NCI-H226 (cell line): ENCODE results near the gene CBLN3.

Experiments used
- DNase-seq: peaks from one replicate; pipeline ENCODE4 v3.0.0-alpha.2; 2015

Gene CBLN3

GRCh38 chr14:24438223-24439097 is 9.0 kb upstream of the CBLN3 start:
- DNase-seq = no peak

DNA sequence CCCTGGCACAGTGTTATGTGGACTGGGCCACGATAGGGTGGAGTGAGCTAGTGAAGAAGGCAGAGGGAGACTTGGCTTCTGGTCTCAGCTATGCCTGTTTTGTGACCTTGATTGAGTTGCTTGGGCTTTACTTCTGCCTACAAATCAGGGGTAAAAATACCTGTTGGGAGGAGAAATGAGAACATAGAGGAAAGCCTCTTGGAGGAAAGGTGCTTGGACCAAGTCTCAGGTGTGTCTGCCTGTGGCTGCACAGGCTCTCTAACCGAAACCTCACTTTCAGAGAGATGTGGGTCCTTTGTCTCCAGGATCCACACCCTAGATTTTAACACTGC is 8.2 kb upstream of the CBLN3 start:
- DNase-seq = no peak

DNA sequence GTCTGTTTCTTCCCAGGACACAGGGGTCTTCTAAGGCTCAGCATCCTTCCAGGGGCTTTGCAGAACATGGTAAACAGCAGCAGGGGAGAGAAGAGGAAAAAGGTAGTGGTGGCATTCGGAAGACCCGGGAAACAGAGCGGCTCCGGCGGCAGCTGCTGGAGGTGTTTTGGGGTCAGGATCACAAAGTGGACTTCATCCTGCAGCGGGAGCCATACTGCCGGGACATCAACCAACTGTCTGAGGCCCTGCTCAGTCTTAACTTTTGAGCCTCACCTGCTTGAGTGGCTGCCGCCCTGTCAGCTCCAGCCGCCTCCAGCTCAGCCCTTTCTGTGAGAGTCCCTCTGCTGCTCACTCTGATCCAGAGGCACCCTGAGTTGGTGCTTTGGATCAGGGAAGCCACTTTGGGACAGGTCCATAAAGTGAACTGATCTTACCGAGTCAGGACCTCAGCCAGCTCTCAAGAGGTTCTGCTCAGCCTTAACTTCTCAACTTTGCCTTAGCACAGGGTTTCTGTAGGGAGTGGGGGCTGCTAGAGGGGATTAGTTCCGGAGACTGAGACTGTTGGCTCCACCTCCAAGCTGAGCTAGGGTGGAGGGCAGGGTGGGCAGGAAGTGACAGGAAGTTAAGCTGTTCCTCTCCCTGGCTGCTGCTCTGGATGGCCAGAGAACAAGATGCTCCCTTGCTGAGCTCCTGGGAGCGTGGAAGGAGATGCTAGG is 7.7 kb upstream of the CBLN3 start:
- no peak for DNase-seq

DNA sequence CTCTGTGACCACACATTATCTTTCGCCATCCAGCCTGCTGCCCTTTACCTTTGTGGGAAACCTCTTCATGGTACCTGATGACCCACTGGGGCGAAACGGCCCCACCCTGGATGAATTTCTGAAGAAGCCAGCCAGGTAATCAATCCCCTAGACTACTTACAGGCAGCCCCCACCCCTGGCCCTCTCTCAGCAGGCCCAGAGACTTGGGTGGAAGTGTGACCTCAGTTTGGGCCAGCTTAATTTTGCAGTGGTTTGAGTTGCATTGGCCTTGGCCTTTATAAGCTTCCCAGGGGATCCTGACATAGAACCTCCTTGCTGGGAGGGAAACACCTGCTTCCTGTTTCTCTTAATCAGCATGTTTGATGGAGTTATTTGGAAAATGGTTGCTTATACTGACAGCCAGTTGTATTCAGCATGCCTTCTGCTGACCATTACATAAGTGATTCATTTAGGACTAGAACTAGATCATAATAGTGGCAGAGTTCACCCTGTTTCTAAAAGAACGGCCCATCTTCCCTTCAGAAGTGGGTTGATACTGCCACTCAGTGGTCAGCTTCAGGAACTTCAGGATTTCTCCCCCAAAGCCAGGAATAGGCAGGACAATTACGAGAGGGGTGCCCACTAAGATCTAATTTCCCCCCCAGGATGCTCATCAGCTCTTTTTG is 7.0 kb upstream of the CBLN3 start:
- peak; percentile 31 for DNase-seq

DNA sequence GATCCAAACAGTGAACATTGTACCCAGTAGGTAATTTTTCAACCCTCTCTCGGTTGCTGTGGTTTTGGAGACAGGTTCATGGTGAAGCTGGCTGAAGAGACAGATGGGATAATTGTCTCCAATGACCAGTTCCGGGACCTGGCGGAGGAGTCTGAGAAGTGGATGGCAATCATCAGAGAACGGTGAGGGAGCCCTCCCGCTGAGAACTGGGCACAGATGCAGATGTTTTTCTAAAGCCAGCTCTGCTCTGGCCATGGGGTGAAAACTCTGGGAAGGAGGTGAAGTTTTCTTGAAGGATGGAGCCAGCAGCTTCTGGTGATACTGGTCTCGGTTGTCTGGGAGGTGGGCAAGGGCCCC is 6.5 kb upstream of the CBLN3 start:
- DNase-seq = no peak

DNA sequence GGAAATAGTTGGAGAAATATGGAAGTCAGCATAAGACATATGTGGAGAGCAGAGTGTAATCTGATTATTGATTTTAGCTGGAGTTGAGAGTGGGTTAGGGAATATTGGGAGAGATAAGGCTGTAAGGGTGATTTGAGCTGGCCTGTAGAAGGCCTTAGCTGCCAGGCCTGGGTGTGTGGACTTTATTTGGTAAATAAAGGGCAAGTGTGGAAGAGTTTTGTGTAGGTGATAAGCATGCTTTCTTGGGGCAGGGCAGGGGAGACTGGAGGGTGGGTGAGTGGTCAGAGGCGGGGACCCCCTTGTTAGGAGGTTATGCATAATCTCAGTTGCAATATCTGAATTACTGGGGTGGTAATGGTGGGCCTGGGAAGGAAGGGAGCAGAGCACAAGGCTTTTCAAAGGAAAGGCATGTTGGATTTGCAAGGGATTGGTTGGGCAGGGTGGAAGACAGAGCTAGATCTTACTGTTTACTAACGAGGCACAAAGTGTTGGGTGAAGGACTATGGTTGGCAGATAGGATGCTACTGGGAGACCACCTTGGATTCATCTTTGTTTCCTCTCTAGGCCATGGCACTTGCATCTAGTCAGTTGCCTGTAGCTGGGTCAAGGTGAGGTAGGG is 5.8 kb upstream of the CBLN3 start:
- DNase-seq = no peak

GRCh38 chr14:24434676-24435075 is 5.2 kb upstream of the CBLN3 start:
- DNase-seq = no peak

- no peak for DNase-seq
Measured at GRCh38 chr14:24434036-24434435, 4.6 kb upstream of the CBLN3 start.

- DNase-seq = no peak
Measured at GRCh38 chr14:24432259-24433131, 3.0 kb upstream of the CBLN3 start.

DNA sequence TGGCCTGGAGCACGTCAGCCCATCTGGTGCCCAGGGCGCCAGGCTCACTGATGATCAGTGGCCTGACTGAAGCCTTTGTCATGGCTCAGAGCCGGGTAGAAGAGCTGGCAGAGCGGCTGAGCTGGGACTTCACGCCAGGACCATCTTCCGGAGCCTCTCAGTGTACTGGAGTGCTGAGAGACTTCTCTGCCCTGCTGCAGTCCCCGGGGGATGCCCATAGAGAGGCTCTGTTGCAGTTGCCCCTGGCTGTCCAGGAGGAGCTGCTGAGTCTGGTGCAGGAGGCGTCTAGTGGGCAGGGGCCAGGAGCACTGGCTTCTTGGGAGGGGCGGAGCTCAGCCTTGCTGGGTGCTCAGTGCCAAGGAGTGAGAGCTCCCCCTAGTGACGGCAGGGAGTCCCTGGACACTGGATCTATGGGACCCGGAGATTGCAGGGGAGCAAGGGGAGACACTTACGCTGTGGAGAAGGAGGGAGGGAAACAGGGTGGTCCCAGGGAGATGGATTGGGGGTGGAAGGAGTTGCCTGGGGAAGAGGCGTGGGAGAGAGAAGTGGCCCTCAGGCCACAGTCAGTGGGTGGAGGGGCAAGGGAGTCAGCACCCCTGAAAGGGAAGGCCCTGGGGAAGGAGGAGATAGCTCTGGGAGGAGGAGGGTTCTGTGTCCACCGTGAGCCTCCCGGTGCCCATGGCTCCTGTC is 2.2 kb upstream of the CBLN3 start:
- peak; percentile 82 for DNase-seq

- peak; percentile 68 for DNase-seq
Measured at GRCh38 chr14:24430682-24431568, 1.5 kb upstream of the CBLN3 start.

DNA sequence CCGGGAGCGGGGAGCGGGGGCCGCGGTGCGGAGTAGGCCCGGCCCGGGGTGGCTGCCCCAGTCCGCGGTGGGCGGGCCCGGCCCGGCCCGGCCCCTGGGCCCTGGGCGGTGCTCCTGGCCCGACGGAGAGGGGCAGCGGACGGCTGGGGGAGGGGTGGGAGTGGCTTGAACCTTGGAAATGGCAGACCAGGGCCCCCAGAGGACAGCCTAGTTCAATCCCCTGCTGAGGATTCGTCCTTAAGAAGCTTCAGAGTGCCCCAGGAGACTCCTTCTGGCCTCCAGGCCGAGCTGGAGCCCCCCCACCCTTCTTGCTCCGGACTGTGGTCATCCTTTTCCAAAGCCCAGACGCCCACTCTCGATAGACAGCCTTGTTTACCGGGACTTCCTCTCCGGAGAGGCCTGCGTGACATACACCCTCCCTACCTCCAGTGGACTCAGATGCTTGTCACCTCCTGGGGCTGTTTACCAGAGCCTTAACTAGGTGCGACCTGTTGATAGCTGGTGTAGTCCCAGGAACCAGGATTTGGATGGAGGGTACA is 744 bp upstream of the CBLN3 start:
- peak; percentile 60 for DNase-seq

GRCh38 chr14:24428628-24429394 is 657 bp downstream of the CBLN3 start:
- DNase-seq = no peak

DNA sequence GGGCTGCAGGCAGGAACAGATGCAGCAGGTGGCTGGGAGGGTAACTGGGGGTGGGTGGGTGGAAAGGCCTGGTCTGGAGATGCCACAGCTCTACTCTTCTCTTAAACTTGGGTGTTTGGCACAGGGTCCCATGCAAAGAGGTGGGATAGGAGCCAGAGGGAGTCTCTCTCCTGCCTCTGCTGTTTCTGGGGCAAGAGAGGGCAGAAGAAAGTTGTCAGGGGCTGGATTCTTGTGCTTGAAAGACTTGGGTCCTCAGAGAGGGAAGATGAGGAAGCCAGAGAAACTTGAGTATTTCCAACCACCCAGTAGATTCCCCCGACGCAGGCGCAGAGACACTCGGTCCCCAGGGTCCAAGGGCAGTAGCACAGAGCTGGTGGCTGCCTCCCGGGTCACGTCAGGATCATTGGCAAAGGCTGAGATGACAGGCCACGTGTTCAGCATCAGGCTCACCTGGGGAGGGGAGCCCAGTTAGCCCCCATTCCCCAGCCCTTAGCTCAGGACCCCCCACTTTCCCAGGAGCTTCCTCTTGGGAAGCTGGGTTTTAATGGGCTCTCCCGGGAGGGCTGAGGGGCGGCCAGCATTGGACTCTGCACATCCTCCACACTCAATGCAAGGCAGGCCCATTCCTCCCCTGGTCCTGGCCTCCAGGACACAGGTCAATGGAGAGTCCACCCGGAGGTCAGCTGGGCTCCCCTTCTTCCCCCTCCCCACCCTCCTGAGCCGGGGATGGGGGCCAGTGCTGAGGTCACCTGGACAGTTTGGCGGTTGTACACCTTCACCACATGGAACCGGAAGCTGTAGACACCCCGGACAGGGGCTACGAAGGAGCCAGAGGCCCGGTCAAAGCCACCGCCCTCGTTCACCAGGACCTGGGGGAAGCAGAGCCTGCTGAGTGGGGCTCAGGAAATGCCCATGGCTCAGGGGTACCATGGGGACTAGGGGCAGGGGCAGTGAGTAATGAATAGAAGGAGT is 1.6 kb downstream of the CBLN3 start:
- no peak for DNase-seq

GRCh38 chr14:24426912-24427536 is 2.4 kb downstream of the CBLN3 start:
- no peak for DNase-seq

GRCh38 chr14:24426150-24426911 is 3.1 kb downstream of the CBLN3 start:
- no peak for DNase-seq

- peak; percentile 82 for DNase-seq
Measured at GRCh38 chr14:24425704-24426103, 3.8 kb downstream of the CBLN3 start.
